IMR-90 (cell line): ENCODE measurements around the gene EPB41L1. TPM values are rescaled to one million over a fixed set of nuclear protein-coding genes. Genes with fewer than 3 reads are reported as not detected.

Experiments
- ATAC-seq: fragments of 200-7000 bp; cut with Tn5 transposase; 2 replicates; pipeline ENCODE4 v1.9.1; 2020; ENCODE audit warnings: low read depth, mild to moderate bottlenecking, moderate library complexity
- BruUV-seq: library from RNA; stranded (reverse); fragments of 400-500 nt; replicated peaks from 2 replicates; lab custom pipeline; 2021; lab: Mats Ljungman, UMichigan
- CTCF ChIA-PET: fragments of 300-600 bp; formaldehyde crosslinking; extraction: SDS; loops from one replicate; lab custom pipeline; 2021; ENCODE audit warnings: antibody characterized with exemption; lab: Yijun Ruan, JAX
- POLR2A ChIA-PET: fragments of 300-600 bp; sonication (Branson Sonifier 250); formaldehyde crosslinking; loops from one replicate; lab custom pipeline; 2022; ENCODE audit warnings: antibody characterized with exemption; ENCODE audit not compliant: unreplicated experiment; lab: Charles Lee
- DNase-seq: peaks from one replicate; pipeline ENCODE4 v3.0.0; 2013
- H2AFZ ChIP-seq: replicated peaks from 2 replicates; pipeline ENCODE3; 2013; ENCODE audit warnings: low read length, mild to moderate bottlenecking; ENCODE audit not compliant: poor library complexity
- H2AK5ac ChIP-seq: 2 replicates; pipeline ENCODE4 v1.6.1; 2013; ENCODE audit warnings: low read depth, low read length, inconsistent platforms
- H2AK9ac ChIP-seq: replicated peaks from 2 replicates; pipeline ENCODE3; 2013; ENCODE audit warnings: mild to moderate bottlenecking, low read depth, low read length, moderate library complexity; ENCODE audit not compliant: poor library complexity
- H2BK120ac ChIP-seq: 2 replicates; pipeline ENCODE4 v1.6.1; 2013; ENCODE audit warnings: low read depth, low read length, inconsistent platforms
- H2BK15ac ChIP-seq: 3 replicates; pipeline ENCODE4 v1.6.1; 2013; ENCODE audit warnings: low read depth, low read length, inconsistent platforms
- H2BK20ac ChIP-seq: 2 replicates; pipeline ENCODE4 v1.6.1; 2013; ENCODE audit warnings: low read depth, mild to moderate bottlenecking, inconsistent platforms, low read length, moderate library complexity
- H2BK5ac ChIP-seq: 2 replicates; pipeline ENCODE4 v1.6.1; 2013; ENCODE audit warnings: mild to moderate bottlenecking, low read depth, low read length, inconsistent platforms; ENCODE audit not compliant: poor library complexity, severe bottlenecking
- H3K14ac ChIP-seq: replicated peaks from 2 replicates; pipeline ENCODE4 v1.6.1; 2013; ENCODE audit warnings: low read depth, low read length, inconsistent platforms
- H3K18ac ChIP-seq: 2 replicates; pipeline ENCODE4 v1.6.1; 2013; ENCODE audit warnings: low read depth, low read length, control low read depth
- H3K23ac ChIP-seq: 2 replicates; pipeline ENCODE4 v1.6.1; 2013; ENCODE audit warnings: low read depth, low read length, inconsistent platforms
- H3K27ac ChIP-seq: 2 replicates; pipeline ENCODE4 v1.5.1; 2013; ENCODE audit warnings: mild to moderate bottlenecking, control low read depth, low read length; ENCODE audit not compliant: insufficient read depth
- H3K27me3 ChIP-seq: 2 replicates; pipeline ENCODE4 v1.6.1; 2013; ENCODE audit warnings: low read length; ENCODE audit not compliant: control insufficient read depth, insufficient read depth
- H3K36me3 ChIP-seq: 2 replicates; pipeline ENCODE4 v1.6.1; 2013; ENCODE audit warnings: low read length, mixed read lengths; ENCODE audit not compliant: control insufficient read depth, insufficient read depth
- H3K4ac ChIP-seq: 2 replicates; pipeline ENCODE4 v1.6.1; 2013; ENCODE audit warnings: low read depth, low read length, inconsistent platforms
- H3K4me1 ChIP-seq: 2 replicates; pipeline ENCODE4 v1.6.1; 2013; ENCODE audit warnings: low read length, mixed read lengths; ENCODE audit not compliant: control insufficient read depth, insufficient read depth
- H3K4me2 ChIP-seq: 2 replicates; pipeline ENCODE4 v1.6.1; 2013; ENCODE audit warnings: low read depth, mild to moderate bottlenecking, control low read depth, low read length, moderate library complexity
- H3K4me3 ChIP-seq: 2 replicates; pipeline ENCODE4 v1.5.1; 2013; ENCODE audit warnings: low read depth, mild to moderate bottlenecking, control low read depth, low read length, moderate library complexity; ENCODE audit not compliant: insufficient read depth
- H3K56ac ChIP-seq: 2 replicates; pipeline ENCODE4 v1.6.1; 2013; ENCODE audit warnings: low read length, inconsistent platforms; ENCODE audit not compliant: insufficient read depth; ENCODE audit errors: extremely low read depth
- H3K79me1 ChIP-seq, 2 experiments: 2 replicates each; pipeline ENCODE4 v1.6.1; 2013; ENCODE audit warnings: low read length in 2 of 2, inconsistent platforms in 1 of 2, low read depth in 1 of 2
- H3K9ac ChIP-seq: 2 replicates; pipeline ENCODE4 v1.6.1; 2013; ENCODE audit warnings: low read depth, low read length, control low read depth
- H3K9me1 ChIP-seq: 2 replicates; pipeline ENCODE4 v1.6.1; 2013; ENCODE audit warnings: low read length, inconsistent platforms; ENCODE audit not compliant: insufficient read depth
- H3K9me3 ChIP-seq: 2 replicates; pipeline ENCODE4 v1.6.1; 2013; ENCODE audit warnings: low read length; ENCODE audit not compliant: control insufficient read depth, insufficient read depth
- H4K20me1 ChIP-seq: 2 replicates; pipeline ENCODE4 v1.6.1; 2013; ENCODE audit warnings: low read length, inconsistent platforms; ENCODE audit not compliant: insufficient read depth
- H4K5ac ChIP-seq: 2 replicates; pipeline ENCODE4 v1.6.1; 2013; ENCODE audit warnings: mild to moderate bottlenecking, low read depth, low read length, control low read depth
- H4K8ac ChIP-seq, 2 experiments: 2 replicates each; pipeline ENCODE4 v1.6.1; 2013; ENCODE audit warnings: low read depth in 2 of 2, low read length in 2 of 2, control low read depth in 1 of 2, inconsistent platforms in 1 of 2
- H4K91ac ChIP-seq: 2 replicates; pipeline ENCODE4 v1.6.1; 2013; ENCODE audit warnings: low read depth, low read length, inconsistent platforms; ENCODE audit not compliant: insufficient read depth
- BHLHE40 ChIP-seq: fragments of 150-350 bp; IDR thresholded peaks from 2 replicates; pipeline ENCODE4 v1.6.1; 2016; ENCODE audit warnings: mild to moderate bottlenecking, low read depth, low read length
- CEBPB ChIP-seq: IDR thresholded peaks from 2 replicates; pipeline ENCODE4 v1.6.1; 2012; ENCODE audit warnings: low read depth, low read length, improper control_type of control experiment
- CHD1 ChIP-seq: IDR thresholded peaks from 2 replicates; pipeline ENCODE4 v1.6.1; 2012; ENCODE audit warnings: low read depth, low read length, improper control_type of control experiment
- FOS ChIP-seq: fragments of 150-350 bp; IDR thresholded peaks from 2 replicates; pipeline ENCODE4 v1.6.1; 2016; ENCODE audit warnings: low read depth, low read length
- MAZ ChIP-seq: IDR thresholded peaks from 2 replicates; pipeline ENCODE4 v1.6.1; 2012; ENCODE audit warnings: low read depth, mild to moderate bottlenecking, low read length, improper control_type of control experiment, moderate library complexity, borderline replicate concordance
- NFE2L2 ChIP-seq: fragments of 150-350 bp; IDR thresholded peaks from 2 replicates; pipeline ENCODE4 v1.6.1; 2016; ENCODE audit warnings: low read depth, mild to moderate bottlenecking, low read length
- POLR2A ChIP-seq: IDR thresholded peaks from 2 replicates; pipeline ENCODE4 v1.6.1; 2012; ENCODE audit warnings: mild to moderate bottlenecking, low read depth, low read length
- RAD21 ChIP-seq: IDR thresholded peaks from 2 replicates; pipeline ENCODE4 v1.6.1; 2012; ENCODE audit warnings: low read length, improper control_type of control experiment
- RCOR1 ChIP-seq: IDR thresholded peaks from 2 replicates; pipeline ENCODE4 v1.6.1; 2012; ENCODE audit warnings: mild to moderate bottlenecking, low read length, improper control_type of control experiment; ENCODE audit not compliant: insufficient replicate concordance
- RFX5 ChIP-seq: IDR thresholded peaks from 2 replicates; pipeline ENCODE4 v1.8.0; 2012; ENCODE audit warnings: low read depth, mild to moderate bottlenecking, low read length, moderate library complexity
- SMC3 ChIP-seq: fragments of 150-350 bp; IDR thresholded peaks from 2 replicates; pipeline ENCODE4 v1.6.1; 2016; ENCODE audit warnings: low read depth, mild to moderate bottlenecking, antibody characterized with exemption, low read length, moderate library complexity
- USF2 ChIP-seq: fragments of 150-350 bp; IDR thresholded peaks from 2 replicates; pipeline ENCODE4 v1.6.1; 2017; ENCODE audit warnings: mild to moderate bottlenecking, antibody characterized with exemption, low read length, low read depth
- WGBS, 2 experiments: methylation state at CpG; one replicate each; pipeline versions ENCODE4 v1.1.5 to v1.1.7; 2013; ENCODE audit warnings: missing lambda C conversion rate in 2 of 2; ENCODE audit not compliant: insufficient read length in 1 of 2; ENCODE audit errors: extremely low coverage in 2 of 2; 5-methylcytosine and 5-hydroxymethylcytosine counted together
- dilution Hi-C: fragments of 300-500 bp; cut with HindIII; formaldehyde crosslinking; loops from one replicate; pipeline ENCODE4 v1.14.3; 2018; ENCODE audit warnings: low sequenced_read_pairs; ENCODE audit not compliant: unreplicated experiment
- in situ Hi-C: fragments of 300-500 bp; cut with MboI; formaldehyde crosslinking; loops from 3 replicates; pipeline ENCODE4 v1.14.3; 2019; ENCODE audit warnings: low sequenced_read_pairs, inconsistent platforms, mixed read lengths
- intact Hi-C: fragments of 100-400 bp; cut with micrococcal nuclease; formaldehyde crosslinking; loops from 2 replicates; pipeline ENCODE4 v1.10.0; 2022
- polyA plus RNA-seq, 3 experiments: library from polyadenylated mRNA; depleted of rRNA; stranded (reverse); fragments of >200 nt; gene quantifications; 2 replicates each; pipeline ENCODE4 v1.2.3, GENCODE V29; 2012; ENCODE audit warnings: low replicate concordance in 1 of 3
- total RNA-seq: library from RNA; depleted of rRNA; stranded (reverse); fragments of >200 nt; gene quantifications from 2 replicates; pipeline ENCODE4 v1.2.3, GENCODE V29; 2012
- TF ChIP-seq, protein P1 (sequence below): conservative IDR thresholded peaks from 2 replicates; pipeline ENCODE4 v1.5.1; 2012; ENCODE audit warnings: mild to moderate bottlenecking, low read depth, low read length, improper control_type of control experiment
- TF ChIP-seq, protein P2 (sequence below): fragments of 150-350 bp; IDR thresholded peaks from 2 replicates; pipeline ENCODE4 v1.6.1; 2016; ENCODE audit warnings: low read depth, mild to moderate bottlenecking, low read length, moderate library complexity, borderline replicate concordance

Gene EPB41L1
- total and polyA plus RNA-seq, 2 of the 4 experiments (the other 2 are of a cell fraction): 12.5 to 33.7 TPM

- DNase-seq (no peak), ATAC-seq (no peak)
- Histone ChIP-seq H2BK5ac (no peak overlapping the region), H4K5ac (no peak overlapping the region), H3K27ac (no peak overlapping the region), H4K8ac (no peak overlapping the region), H3K79me1 (peaks cover 31 to 38% of the 10 kb centered on the region in 2 experiments), H2AK5ac (no peak overlapping the region), H3K9me3 (no peaks in the 10 kb centered on the region), H3K14ac (no peak overlapping the region), H3K4ac (no peak overlapping the region), H2BK120ac (no peak overlapping the region), H2AK9ac (no peak overlapping the region), H2BK20ac (no peak overlapping the region), H2BK15ac (no peak overlapping the region), H3K9ac (no peak overlapping the region), H3K56ac (no peak overlapping the region), H3K23ac (no peak overlapping the region), H3K4me3 (no peak overlapping the region), H3K18ac (no peak overlapping the region), H3K4me1 (no peaks in the 10 kb centered on the region), H3K27me3 (no peaks in the 10 kb centered on the region), H4K91ac (no peak overlapping the region), H3K9me1 (peaks cover 6% of the 10 kb centered on the region; the same call in 1 of the 2 replicates), H2AFZ (no peak overlapping the region), H3K36me3 (peaks cover 53% of the 10 kb centered on the region), H3K4me2 (no peak overlapping the region), H4K20me1 (peaks cover 21% of the 10 kb centered on the region)
- dilution Hi-C loops: no loop called here
- intact Hi-C loops: no loop called here
- TF ChIP-seq USF2: no peak
- no peak for TF ChIP-seq CHD1
- no peak for TF ChIP-seq MAZ
- TF ChIP-seq, protein P1, sequence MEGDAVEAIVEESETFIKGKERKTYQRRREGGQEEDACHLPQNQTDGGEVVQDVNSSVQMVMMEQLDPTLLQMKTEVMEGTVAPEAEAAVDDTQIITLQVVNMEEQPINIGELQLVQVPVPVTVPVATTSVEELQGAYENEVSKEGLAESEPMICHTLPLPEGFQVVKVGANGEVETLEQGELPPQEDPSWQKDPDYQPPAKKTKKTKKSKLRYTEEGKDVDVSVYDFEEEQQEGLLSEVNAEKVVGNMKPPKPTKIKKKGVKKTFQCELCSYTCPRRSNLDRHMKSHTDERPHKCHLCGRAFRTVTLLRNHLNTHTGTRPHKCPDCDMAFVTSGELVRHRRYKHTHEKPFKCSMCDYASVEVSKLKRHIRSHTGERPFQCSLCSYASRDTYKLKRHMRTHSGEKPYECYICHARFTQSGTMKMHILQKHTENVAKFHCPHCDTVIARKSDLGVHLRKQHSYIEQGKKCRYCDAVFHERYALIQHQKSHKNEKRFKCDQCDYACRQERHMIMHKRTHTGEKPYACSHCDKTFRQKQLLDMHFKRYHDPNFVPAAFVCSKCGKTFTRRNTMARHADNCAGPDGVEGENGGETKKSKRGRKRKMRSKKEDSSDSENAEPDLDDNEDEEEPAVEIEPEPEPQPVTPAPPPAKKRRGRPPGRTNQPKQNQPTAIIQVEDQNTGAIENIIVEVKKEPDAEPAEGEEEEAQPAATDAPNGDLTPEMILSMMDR: no peak
- no peak for TF ChIP-seq SMC3
- TF ChIP-seq POLR2A: no peak
- TF ChIP-seq RCOR1: no peak
- TF ChIP-seq RFX5: no peak
- TF ChIP-seq FOS: no peak
- no peak for TF ChIP-seq BHLHE40
- TF ChIP-seq, protein P2, sequence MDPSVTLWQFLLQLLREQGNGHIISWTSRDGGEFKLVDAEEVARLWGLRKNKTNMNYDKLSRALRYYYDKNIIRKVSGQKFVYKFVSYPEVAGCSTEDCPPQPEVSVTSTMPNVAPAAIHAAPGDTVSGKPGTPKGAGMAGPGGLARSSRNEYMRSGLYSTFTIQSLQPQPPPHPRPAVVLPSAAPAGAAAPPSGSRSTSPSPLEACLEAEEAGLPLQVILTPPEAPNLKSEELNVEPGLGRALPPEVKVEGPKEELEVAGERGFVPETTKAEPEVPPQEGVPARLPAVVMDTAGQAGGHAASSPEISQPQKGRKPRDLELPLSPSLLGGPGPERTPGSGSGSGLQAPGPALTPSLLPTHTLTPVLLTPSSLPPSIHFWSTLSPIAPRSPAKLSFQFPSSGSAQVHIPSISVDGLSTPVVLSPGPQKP: no peak
- no peak for TF ChIP-seq NFE2L2
- TF ChIP-seq CEBPB: no peak
- no peak for TF ChIP-seq RAD21
- in situ Hi-C loops: no loop called here
- no TSS peak for BruUV-seq
- no CpG with 5 or more reads among the region's 3 CpGs for WGBS, 2 experiments
- CTCF ChIA-PET: no interaction called here
- POLR2A ChIA-PET: no interaction called here
These were observed 94.9 kb downstream of the EPB41L1 start for GRCh38 chr20:36249450-36249849.
